Activated T-cell treated with anti-CD3 and anti-CD28 coated beads for 1 hour (primary cell): ENCODE data around the gene SCAF11.

ENCODE experiments used
- DNase-seq: peaks from one replicate; pipeline ENCODE4 v3.0.0-alpha.2; 2020; ENCODE audit warnings: low read depth

SCAF11 gene

GRCh38 chr12:45913631-45914030 is 76.7 kb downstream of the SCAF11 start:
- no peak for DNase-seq

DNA sequence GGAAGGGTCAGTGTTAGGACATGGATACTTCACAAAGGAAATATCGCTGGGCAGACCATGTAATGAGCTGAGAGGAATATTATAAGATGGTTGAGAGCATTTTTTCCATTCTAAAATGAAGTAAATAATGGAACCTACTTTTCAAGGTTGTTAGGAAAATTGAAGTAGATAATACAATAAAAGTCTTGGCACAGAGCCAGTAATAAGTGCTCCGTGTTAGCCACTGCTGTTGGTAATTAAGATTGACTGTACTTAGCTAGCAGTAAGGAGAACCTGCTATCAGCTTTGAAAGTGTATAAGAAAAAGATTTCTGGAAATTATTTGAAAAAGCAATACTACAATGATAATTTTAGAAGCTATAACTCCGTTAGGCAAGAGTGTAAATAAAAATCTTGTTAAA is 77.6 kb downstream of the SCAF11 start:
- no peak for DNase-seq

DNA sequence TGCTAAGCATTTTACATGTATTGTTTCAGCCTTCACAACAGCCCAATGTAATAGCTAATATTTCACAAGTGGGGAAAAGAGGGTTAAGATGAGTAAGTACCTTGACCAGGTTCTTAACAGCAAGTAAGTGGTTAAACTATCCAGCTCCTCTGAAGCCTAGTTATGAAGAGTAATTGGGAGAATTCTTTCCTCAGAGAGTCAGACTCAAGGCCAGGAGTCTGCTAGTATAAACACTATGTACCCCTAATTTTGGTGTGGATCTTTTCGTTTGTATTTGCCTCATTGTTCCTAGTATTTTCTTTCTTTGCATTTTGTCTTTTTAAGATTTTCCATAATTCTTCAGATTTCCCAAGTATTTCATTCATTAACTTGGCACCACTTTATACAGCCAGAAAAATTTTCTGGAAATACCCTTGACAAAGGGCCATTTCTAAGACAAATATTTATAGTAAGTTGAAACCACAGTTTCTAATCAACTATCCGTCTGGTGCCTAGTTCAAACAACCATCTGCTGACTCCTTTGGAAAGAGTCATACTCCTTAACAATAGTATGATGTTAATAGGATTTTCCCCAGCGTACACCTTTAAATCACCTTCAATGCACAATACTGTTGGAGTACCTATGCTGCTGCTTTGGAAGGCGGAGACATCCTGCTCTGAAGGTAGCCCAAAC is 81.2 kb downstream of the SCAF11 start:
- no peak for DNase-seq

DNA sequence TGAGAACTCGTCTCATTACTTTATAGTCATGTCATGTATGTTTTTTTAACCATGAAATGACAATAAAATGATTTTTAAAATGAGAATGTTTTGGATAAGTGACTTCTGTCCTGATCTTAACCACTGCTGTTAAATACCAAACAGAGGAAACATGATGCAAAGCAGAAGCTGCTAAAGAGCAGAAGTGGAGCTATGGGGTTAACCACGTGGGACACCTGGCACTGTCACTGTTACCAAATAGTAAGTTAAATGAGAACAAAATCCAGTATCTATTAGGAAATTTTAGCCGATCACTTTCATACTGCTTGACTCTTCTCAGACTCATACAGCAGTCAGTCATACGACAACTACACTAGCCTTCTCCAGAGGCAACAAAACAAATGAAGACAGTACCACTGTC is 82.4 kb downstream of the SCAF11 start:
- no peak for DNase-seq

DNA sequence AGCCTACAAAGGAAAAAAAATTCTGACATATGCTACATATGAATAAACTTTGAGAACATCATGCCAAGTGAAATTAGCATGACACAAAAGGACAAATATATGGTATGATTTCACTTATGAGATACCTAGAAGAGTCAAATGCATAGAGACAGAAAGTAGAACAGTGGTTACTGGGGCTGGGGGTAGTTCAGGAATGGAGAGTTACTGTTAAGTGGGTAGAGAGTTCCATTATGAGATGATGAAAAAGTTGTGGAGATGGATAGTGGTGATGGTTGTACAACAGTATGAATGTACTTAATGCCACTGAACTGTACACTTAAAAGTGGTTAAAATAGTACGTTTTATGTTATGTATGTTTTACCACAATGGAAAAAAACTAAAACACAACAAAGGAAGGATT is 92.3 kb downstream of the SCAF11 start:
- no peak for DNase-seq

- DNase-seq, result no peak
These were observed 94.4 kb downstream of the SCAF11 start for GRCh38 chr12:45895961-45896360.

DNA sequence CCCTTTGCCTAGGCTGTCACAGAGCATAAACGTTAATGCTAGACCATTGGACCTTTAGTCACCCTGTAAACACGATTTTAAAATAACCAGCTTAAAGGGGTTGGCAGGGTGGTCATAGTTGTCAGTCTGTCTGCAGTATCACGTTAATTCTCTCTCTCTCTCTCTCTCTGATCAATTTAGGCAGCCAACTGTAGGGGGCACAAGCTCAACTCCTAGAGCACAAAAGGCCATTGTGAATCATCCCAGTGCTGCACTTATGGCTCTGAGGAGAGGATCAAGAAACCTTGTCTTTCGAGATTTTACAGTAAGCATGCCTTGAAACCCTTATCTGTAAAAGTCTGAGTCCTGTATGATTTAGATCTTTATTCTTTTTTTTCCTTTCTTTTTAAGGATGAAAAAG is 97.1 kb downstream of the SCAF11 start:
- no peak for DNase-seq

GRCh38 chr12:45890276-45890675 is 100.1 kb downstream of the SCAF11 start:
- DNase-seq, result no peak

- DNase-seq, result no peak
These were observed 102.8 kb downstream of the SCAF11 start for GRCh38 chr12:45887544-45887943.

- no peak for DNase-seq
These were observed 103.7 kb downstream of the SCAF11 start for GRCh38 chr12:45886685-45887084.

- DNase-seq, result no peak
These were observed 107.2 kb downstream of the SCAF11 start for GRCh38 chr12:45883187-45883586.

DNA sequence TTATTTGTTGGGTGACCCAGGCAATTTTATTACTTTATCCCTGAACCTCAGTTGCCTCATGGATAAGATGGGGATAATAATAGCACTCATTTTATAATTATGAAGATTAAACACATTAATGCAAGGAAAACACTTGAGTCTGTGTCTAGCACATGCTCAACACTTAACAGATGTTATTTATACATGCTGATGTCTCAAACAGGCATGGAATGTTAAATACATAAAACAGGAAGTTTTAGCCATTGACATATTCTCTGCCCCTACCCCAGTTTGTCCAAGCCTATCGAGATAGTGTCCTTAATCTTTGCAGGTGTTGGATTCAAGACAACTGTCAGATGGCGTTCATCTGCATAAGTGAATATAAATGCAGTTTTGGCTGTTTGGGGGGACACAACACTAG is 109.8 kb downstream of the SCAF11 start:
- DNase-seq, result no peak

- no peak for DNase-seq
These were observed 110.9 kb downstream of the SCAF11 start for GRCh38 chr12:45879363-45879895.

GRCh38 chr12:45878630-45879255 is 111.6 kb downstream of the SCAF11 start:
- DNase-seq, result no peak

GRCh38 chr12:45877069-45877468 is 113.3 kb downstream of the SCAF11 start:
- no peak for DNase-seq

- no peak for DNase-seq
These were observed 117.9 kb downstream of the SCAF11 start for GRCh38 chr12:45872446-45872845.
